ENCODE data around the gene DPY19L3.
"Not testable (repeated sequence)": the region's sequence is repeated elsewhere in the genome, so short reads cannot be mapped to it uniquely, and the experiment has no call there.

DPY19L3 gene

DNA sequence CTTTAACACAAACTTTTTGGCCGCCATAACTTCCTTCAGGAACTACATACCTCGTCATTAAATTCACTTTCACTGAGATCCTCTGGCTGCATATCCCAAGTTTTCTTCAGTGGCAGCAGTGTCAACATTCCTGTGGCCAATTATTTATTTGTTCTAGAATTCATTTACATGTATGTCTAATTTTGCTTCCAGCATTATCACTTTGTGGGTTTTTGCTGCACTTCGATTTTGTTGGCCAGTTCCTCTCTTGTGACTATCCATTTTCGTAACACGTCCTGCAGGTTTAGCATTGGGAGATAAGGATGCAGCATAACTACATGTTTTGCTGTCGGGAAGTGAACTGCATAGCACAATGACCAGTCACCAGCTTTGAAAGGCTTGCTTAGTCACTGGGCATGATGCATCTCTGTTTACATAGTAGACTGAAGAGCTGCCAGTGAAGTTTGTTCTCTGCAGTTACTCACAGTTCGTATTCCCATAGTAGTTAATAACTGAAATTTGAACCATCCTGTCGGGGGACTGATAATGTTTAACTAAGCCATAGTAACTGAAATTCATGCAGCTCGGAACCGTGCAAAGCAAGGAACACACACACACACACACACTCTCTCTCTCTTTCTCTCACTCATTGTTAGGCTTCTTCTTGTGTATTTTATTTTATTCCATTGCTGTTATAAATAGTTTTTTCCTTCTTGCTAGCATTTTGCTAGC, 31.8 kb upstream of the DPY19L3 start:
- H3K27ac ChIP-seq, result peak overlapping the region; percentile 91

DNA sequence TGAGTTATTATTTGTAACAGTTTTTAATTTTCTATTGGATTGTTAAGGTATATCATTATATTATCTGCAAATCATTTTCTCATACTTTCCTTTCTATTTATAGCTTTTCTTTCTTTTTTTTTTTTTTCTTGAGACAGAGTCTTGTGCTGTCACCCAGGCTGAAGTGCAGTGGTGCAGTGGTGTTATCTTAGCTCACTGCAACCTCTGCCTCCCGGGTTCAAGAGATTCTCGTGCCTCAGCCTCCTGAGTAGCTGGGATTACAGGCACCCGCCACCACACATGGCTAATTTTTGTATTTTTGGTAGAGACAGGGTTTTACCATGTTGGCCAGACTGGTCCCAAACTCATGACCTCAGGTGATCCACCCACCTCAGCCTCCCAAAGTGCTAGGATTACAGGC, 31.2 kb upstream of the DPY19L3 start:
- H3K27ac ChIP-seq, result peak overlapping the region; percentile 91

More for the DNA sequence above, 31.8 kb upstream of the DPY19L3 start:
- TF ChIP-seq, protein P1, sequence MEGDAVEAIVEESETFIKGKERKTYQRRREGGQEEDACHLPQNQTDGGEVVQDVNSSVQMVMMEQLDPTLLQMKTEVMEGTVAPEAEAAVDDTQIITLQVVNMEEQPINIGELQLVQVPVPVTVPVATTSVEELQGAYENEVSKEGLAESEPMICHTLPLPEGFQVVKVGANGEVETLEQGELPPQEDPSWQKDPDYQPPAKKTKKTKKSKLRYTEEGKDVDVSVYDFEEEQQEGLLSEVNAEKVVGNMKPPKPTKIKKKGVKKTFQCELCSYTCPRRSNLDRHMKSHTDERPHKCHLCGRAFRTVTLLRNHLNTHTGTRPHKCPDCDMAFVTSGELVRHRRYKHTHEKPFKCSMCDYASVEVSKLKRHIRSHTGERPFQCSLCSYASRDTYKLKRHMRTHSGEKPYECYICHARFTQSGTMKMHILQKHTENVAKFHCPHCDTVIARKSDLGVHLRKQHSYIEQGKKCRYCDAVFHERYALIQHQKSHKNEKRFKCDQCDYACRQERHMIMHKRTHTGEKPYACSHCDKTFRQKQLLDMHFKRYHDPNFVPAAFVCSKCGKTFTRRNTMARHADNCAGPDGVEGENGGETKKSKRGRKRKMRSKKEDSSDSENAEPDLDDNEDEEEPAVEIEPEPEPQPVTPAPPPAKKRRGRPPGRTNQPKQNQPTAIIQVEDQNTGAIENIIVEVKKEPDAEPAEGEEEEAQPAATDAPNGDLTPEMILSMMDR (IDR thresholded peaks at IDR 0.05), result no peak
- TF ChIP-seq ZFX (IDR thresholded peaks at IDR 0.05; ENCODE audit: borderline replicate concordance), result no peak

DNA sequence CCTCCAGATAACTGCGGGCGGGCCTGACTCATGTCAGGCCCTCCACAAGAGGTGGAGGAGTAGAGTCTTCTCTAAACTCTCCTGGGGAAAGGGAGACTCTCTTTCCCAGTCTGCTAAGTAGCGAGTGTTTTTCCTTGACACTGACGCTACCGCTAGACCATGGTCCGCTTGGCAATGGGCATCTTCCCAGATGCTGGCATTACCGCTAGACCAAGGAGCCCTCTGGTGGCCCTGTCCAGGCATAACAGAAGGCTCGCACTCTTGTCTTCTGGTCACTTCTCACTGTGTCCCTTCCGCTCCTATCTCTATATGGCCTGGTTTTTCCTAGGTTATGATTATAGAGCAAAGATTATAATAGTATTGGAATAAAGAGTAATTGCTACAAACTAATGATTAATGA, 28.5 kb upstream of the DPY19L3 start:
- TF ChIP-seq, protein P1 (IDR thresholded peaks at IDR 0.05), result peak; percentile 65
- H3K27ac ChIP-seq, result not testable (repeated sequence)

DNA sequence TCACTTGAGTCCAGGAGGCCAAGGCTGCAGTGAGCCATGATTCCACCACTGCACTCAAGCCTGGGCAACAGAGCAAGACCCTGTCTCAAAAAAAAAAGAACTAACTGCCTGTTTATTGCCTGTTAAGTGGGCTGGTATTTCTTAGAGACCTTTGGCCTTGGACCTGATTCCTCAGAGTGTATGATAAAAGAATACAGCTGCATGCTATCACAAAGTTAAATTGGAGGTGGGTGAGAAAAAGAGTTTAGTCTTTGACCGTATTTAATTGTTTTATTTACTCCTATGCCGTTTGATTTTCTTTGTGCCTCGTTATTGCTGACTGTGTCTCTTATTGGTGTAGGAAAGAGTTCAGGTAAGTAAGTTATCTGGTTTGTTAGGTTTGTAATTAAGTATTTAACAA, 25.3 kb upstream of the DPY19L3 start:
- no peak for TF ChIP-seq ZFX (IDR thresholded peaks at IDR 0.05; ENCODE audit: borderline replicate concordance)
- TF ChIP-seq, protein P1 (IDR thresholded peaks at IDR 0.05), result no peak
- H3K27ac ChIP-seq, result no peak overlapping the region

DNA sequence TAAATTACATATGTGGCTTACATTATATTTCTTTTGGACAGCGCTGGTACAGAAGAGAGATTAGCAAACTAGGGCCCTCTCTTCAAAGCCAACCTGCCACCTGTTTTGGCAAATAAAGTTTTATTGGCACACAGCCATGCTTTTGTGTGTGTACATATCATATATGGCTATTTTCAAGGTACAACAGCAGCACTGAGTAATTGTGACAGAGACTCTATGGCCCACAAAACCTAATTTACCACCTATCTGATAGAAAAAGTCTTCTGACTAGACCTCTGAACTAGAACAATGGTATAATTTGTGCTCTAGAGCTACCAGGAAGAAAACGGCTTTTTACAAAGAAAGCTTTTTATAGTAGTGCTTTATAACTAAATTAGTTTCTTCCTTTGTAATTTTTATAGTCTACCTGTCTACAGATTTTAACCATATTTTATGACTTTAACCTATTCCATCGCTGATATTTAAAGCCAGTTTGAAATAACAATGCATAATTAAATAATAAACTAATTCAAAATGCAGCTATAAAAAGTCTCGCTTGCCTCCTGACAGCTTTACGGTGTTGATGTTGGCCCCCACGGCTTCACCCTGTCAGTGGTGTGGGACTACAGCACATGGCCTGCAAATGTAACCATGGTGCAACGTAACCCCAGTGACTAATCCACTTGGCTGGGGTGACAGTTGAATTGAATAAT, 17.7 kb upstream of the DPY19L3 start:
- TF ChIP-seq, protein P1 (IDR thresholded peaks at IDR 0.05), result no peak
- TF ChIP-seq ZFX (IDR thresholded peaks at IDR 0.05; ENCODE audit: borderline replicate concordance), result no peak
- no peak overlapping the region for H3K27ac ChIP-seq

DNA sequence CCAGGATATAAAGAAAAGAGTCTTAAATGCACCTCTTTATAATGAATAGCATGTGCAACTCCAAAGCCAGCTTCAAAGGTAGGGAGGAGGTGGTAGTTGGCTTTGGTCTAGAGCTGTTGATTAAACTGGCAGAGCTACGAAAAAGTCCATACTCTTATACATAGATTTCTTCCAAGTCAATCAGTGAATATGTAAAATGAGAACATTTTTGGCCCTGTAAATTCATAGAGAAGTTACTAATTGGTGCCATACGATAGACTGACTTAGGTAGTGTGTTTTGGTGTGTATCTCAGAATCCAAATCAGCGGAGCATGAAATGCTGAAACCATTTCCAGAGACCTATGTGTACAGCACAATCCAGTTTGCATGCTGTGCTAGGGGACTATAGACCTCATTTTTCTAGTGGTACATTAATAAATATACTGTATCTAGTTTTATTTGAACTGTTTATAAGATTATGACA, 17.1 kb upstream of the DPY19L3 start:
- no peak overlapping the region for H3K27ac ChIP-seq
- TF ChIP-seq, protein P1 (IDR thresholded peaks at IDR 0.05), result no peak
- TF ChIP-seq ZFX (IDR thresholded peaks at IDR 0.05; ENCODE audit: borderline replicate concordance), result no peak

DNA sequence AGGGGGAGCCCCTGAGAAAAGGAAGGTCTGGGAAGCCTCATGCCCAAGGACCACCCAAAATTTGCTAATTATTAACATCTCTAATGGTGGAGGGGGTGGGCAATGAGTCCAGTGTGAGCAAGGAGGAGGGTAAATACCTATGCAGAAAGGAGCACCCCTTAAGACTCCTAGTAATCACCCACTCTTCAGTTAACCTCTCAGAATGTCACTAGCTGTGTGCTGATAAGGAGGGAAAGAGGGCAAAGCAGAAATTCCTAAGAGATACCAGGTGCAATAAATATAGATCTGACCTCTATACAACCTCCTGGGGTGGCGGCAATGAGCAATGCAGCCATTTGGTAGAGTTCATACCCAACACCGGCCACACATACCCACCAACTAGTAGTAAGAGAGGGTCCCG, 12.7 kb upstream of the DPY19L3 start:
- no peak for TF ChIP-seq ZFX (IDR thresholded peaks at IDR 0.05; ENCODE audit: borderline replicate concordance)
- TF ChIP-seq, protein P1 (IDR thresholded peaks at IDR 0.05), result no peak
- no peak overlapping the region for H3K27ac ChIP-seq

All from 22Rv1 (cell line).